SK-N-SH (cell line): ENCODE measurements around the gene SLC7A14. TPM values are rescaled to one million over a fixed set of nuclear protein-coding genes. Genes with fewer than 3 reads are reported as not detected.

ENCODE experiments used
- CTCF ChIA-PET: fragments of 300-600, 350-600 bp; formaldehyde crosslinking; extraction: SDS; loops from one replicate; lab custom pipeline; 2021; lab: Yijun Ruan, JAX
- POLR2A ChIA-PET: fragments of 350-600 bp; sonication (Branson Sonifier 250); formaldehyde crosslinking; extraction: SDS; loops from one replicate; lab custom pipeline; 2020; ENCODE audit warnings: antibody characterized with exemption, inconsistent platforms; lab: Yijun Ruan, JAX
- DNase-seq: peaks from one replicate; pipeline ENCODE4 v3.0.0; 2012
- H2AFZ ChIP-seq: fragments of 200-600 bp; sonication (generic); 2 replicates; pipeline ENCODE4 v1.8.1; 2016; ENCODE audit warnings: antibody characterized with exemption, mild to moderate bottlenecking, low read depth
- H3F3A ChIP-seq: fragments of 200-600 bp; sonication (generic); replicated peaks from 2 replicates; pipeline ENCODE3; 2016; ENCODE audit warnings: antibody characterized with exemption, mild to moderate bottlenecking; ENCODE audit not compliant: insufficient read depth
- H3K27ac ChIP-seq, 2 experiments: fragments of 200-500 bp in 1 of 2; fragments of 200-600 bp in 1 of 2; sonication (Bioruptor generic) in 1 of 2; sonication (generic), shearing (Covaris generic) in 1 of 2; 2 replicates each; pipeline versions ENCODE4 v1.5.1 to v1.6.1; 2014 to 2016; ENCODE audit warnings: low read depth in 2 of 2, inconsistent platforms in 1 of 2, low read length in 1 of 2, mild to moderate bottlenecking in 1 of 2, mixed read lengths in 1 of 2
- H3K27me3 ChIP-seq: fragments of 200-600 bp; sonication (generic), shearing (Covaris generic); 2 replicates; pipeline ENCODE4 v1.6.1; 2016; ENCODE audit warnings: mixed run types; ENCODE audit not compliant: insufficient read depth
- H3K36me3 ChIP-seq, 2 experiments: fragments of 200-500 bp in 1 of 2; fragments of 200-600 bp in 1 of 2; sonication (Bioruptor generic) in 1 of 2; sonication (generic) in 1 of 2; replicated peaks in 1 of 2; 2 replicates each; pipeline versions ENCODE3 to v1.5.1; 2014 to 2016; ENCODE audit warnings: low read length in 1 of 2, mild to moderate bottlenecking in 1 of 2; ENCODE audit not compliant: insufficient read depth in 2 of 2, control insufficient read depth in 1 of 2
- H3K4me1 ChIP-seq, 2 experiments: fragments of 200-500 bp in 1 of 2; fragments of 200-600 bp in 1 of 2; sonication (Bioruptor generic) in 1 of 2; sonication (generic), shearing (Covaris generic) in 1 of 2; 2 replicates each; pipeline versions ENCODE4 v1.5.1 to v1.6.1; 2014 to 2016; ENCODE audit warnings: low read depth in 1 of 2, low read length in 1 of 2, mixed run types in 1 of 2; ENCODE audit not compliant: insufficient read depth in 2 of 2, control insufficient read depth in 1 of 2
- H3K4me2 ChIP-seq: fragments of 200-600 bp; sonication (generic), shearing (Covaris generic); 2 replicates; pipeline ENCODE4 v1.6.1; 2017; ENCODE audit warnings: mixed run types
- H3K4me3 ChIP-seq, 2 experiments: fragments of 200-500 bp in 1 of 2; fragments of 200-600 bp in 1 of 2; sonication (Bioruptor generic) in 1 of 2; sonication (generic), shearing (Covaris generic) in 1 of 2; 2 replicates each; pipeline versions ENCODE4 v1.5.1 to v1.8.1; 2014 to 2016; ENCODE audit warnings: low read depth in 2 of 2, inconsistent platforms in 1 of 2, low read length in 1 of 2, mild to moderate bottlenecking in 1 of 2, mixed read lengths in 1 of 2, moderate library complexity in 1 of 2
- H3K79me2 ChIP-seq: fragments of 200-600 bp; sonication (generic); 2 replicates; pipeline ENCODE4 v1.8.1; 2017; ENCODE audit warnings: mild to moderate bottlenecking; ENCODE audit not compliant: insufficient read depth
- H3K9ac ChIP-seq: fragments of 200-600 bp; sonication (generic); 2 replicates; pipeline ENCODE4 v1.6.1; 2017; ENCODE audit warnings: mixed run types
- H3K9me2 ChIP-seq: fragments of 200-600 bp; sonication (generic); 2 replicates; pipeline ENCODE4 v1.6.1; 2017; ENCODE audit warnings: mixed run types
- H3K9me3 ChIP-seq: fragments of 200-600 bp; sonication (generic); 2 replicates; pipeline ENCODE4 v1.6.1; 2017; ENCODE audit warnings: mixed run types, mild to moderate bottlenecking, moderate library complexity
- H4K20me1 ChIP-seq: fragments of 200-600 bp; sonication (generic); 2 replicates; pipeline ENCODE4 v1.6.1; 2017; ENCODE audit warnings: mild to moderate bottlenecking, mixed run types; ENCODE audit not compliant: insufficient read depth
- CTCF ChIP-seq: fragments of 200-600 bp; sonication (generic); IDR thresholded peaks from 2 replicates; pipeline ENCODE4 v1.6.1; 2017; ENCODE audit warnings: antibody characterized with exemption, mild to moderate bottlenecking, moderate library complexity
- ELF1 ChIP-seq: IDR thresholded peaks from 2 replicates; pipeline ENCODE4 v1.4.0; 2012
- EP300 ChIP-seq, 2 experiments: IDR thresholded peaks; 2 replicates each; pipeline versions ENCODE4 v1.4.0 to v1.6.1; 2012; ENCODE audit warnings: borderline replicate concordance in 1 of 2, low read depth in 1 of 2, low read length in 1 of 2
- EZH2phosphoT487 ChIP-seq: fragments of 200-600 bp; sonication (generic); IDR thresholded peaks from 2 replicates; pipeline ENCODE4 v1.6.1; 2017; ENCODE audit warnings: low read depth, mixed run types, mild to moderate bottlenecking, antibody characterized with exemption, moderate library complexity, borderline replicate concordance
- FOSL2 ChIP-seq: IDR thresholded peaks from 2 replicates; pipeline ENCODE4 v1.4.0; 2012; ENCODE audit warnings: low read depth, mild to moderate bottlenecking, moderate library complexity, borderline replicate concordance
- FOXJ3 ChIP-seq: sonication (generic); formaldehyde crosslinking; IDR thresholded peaks from 2 replicates; pipeline ENCODE4 v1.5.1; 2020; ENCODE audit warnings: mild to moderate bottlenecking, missing genetic modification reagents
- GABPA ChIP-seq: IDR thresholded peaks from 2 replicates; pipeline ENCODE4 v1.4.0; 2012; ENCODE audit warnings: low read depth, mild to moderate bottlenecking
- GATA2 ChIP-seq: sonication (generic); formaldehyde crosslinking; IDR thresholded peaks from 2 replicates; pipeline ENCODE4 v1.5.0; 2020; ENCODE audit warnings: mild to moderate bottlenecking, missing genetic modification reagents
- JUND ChIP-seq: IDR thresholded peaks from 2 replicates; pipeline ENCODE4 v1.4.0; 2012
- MEF2A ChIP-seq: IDR thresholded peaks from 2 replicates; pipeline ENCODE4 v1.4.0; 2012; ENCODE audit warnings: low read depth, borderline replicate concordance
- NRF1 ChIP-seq: IDR thresholded peaks from 2 replicates; pipeline ENCODE4 v1.6.1; 2012; ENCODE audit warnings: low read depth, mild to moderate bottlenecking, low read length
- POLR2AphosphoS5 ChIP-seq: IDR thresholded peaks from 2 replicates; pipeline ENCODE4 v1.6.1; 2012; ENCODE audit warnings: low read depth, low read length
- RCOR1 ChIP-seq: fragments of 150-350 bp; IDR thresholded peaks from 2 replicates; pipeline ENCODE4 v1.6.1; 2017; ENCODE audit warnings: antibody characterized with exemption, low read length
- REST ChIP-seq: IDR thresholded peaks from 2 replicates; pipeline ENCODE4 v1.6.1; 2012; ENCODE audit warnings: mild to moderate bottlenecking, low read depth, low read length, moderate library complexity
- TCF12 ChIP-seq: IDR thresholded peaks from 2 replicates; pipeline ENCODE4 v1.4.0; 2012
- TEAD4 ChIP-seq: IDR thresholded peaks from 2 replicates; pipeline ENCODE4 v1.4.0; 2012; ENCODE audit warnings: mild to moderate bottlenecking, borderline replicate concordance; ENCODE audit not compliant: insufficient read depth
- USF2 ChIP-seq: fragments of 150-350 bp; IDR thresholded peaks from 2 replicates; pipeline ENCODE4 v1.6.1; 2017; ENCODE audit warnings: antibody characterized with exemption, low read length, low read depth, borderline replicate concordance
- ZBTB33 ChIP-seq: IDR thresholded peaks from 2 replicates; pipeline ENCODE4 v1.4.0; 2012; ENCODE audit warnings: low read depth, borderline replicate concordance
- WGBS: methylation state at CpG from one replicate; pipeline ENCODE4 v1.1.6; 2017; ENCODE audit warnings: low lambda C conversion rate; 5-methylcytosine and 5-hydroxymethylcytosine counted together
- polyA plus RNA-seq, 3 experiments: library from polyadenylated mRNA; depleted of rRNA; stranded (reverse); fragments of >200 nt; gene quantifications; 2 replicates each; pipeline ENCODE4 v1.2.3, GENCODE V29; 2012

Gene SLC7A14
- polyA plus RNA-seq, 1 of the 3 experiments (the other 2 are of a cell fraction) = 2.5 TPM

- TF ChIP-seq REST (no peak), EZH2phosphoT487 (no peak), FOSL2 (no peak), MEF2A (no peak), CTCF (no peak), ZBTB33 (no peak), RCOR1 (no peak), NRF1 (no peak)
Observed at GRCh38 chr3:170491901-170492300, 94.0 kb downstream of the SLC7A14 start (continued).

DNA sequence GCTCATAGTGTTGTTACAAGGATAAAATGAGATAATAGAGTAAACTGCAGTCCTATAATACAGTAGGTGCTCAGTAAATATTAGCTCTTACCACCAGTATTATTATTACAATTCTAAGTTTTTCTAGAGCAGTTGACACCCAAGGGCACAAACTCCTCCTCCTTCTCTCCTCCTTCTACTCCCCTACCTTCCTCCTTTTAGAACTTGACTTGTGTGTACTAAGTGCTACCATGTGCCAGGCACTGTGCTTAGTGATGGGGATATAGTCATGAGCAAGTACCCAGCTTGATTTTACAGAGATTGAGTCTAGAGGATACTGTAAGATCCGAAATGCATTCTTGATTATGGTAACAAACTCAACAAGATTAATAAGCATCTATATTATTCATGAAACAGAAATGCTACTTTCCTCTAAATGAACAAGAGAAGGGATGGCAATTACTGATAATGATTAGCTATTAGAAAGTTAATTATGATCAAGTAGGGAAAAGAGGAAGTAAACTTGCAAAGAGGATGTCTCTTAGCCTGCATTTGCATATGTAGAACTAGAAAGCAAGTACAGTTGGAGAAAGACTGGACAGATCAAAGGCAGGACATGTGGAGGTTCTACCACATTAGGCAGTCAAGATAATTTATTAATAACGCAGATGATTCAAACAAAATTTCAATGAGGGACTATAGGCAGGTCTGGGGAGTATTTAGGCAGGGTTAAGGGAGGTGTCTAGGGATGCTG lies 94.9 kb downstream of the SLC7A14 start:
- Histone ChIP-seq H3K79me2 (no peaks in the 10 kb centered on the region), H3K36me3 (no peaks in the 10 kb centered on the region), H3K4me2 (no peak overlapping the region), H3F3A (no peaks in the 10 kb centered on the region), H4K20me1 (no peaks in the 10 kb centered on the region), H2AFZ (no peak overlapping the region), H3K27me3 (no peaks in the 10 kb centered on the region), H3K9me2 (no peaks in the 10 kb centered on the region), H3K9ac (no peak overlapping the region), H3K4me1 (peaks cover 0 to 5% of the 10 kb centered on the region in 2 experiments; a peak in 1 of 4 replicates), H3K4me3 (no peak overlapping the region), H3K9me3 (no peaks in the 10 kb centered on the region), H3K27ac (no peak overlapping the region)
- DNase-seq = no peak
- POLR2A ChIA-PET = no interaction called here
- WGBS = 92% methylated on average over 2 of the region's 2 CpGs
- CTCF ChIA-PET = interaction anchor here (0.6 to 1.5 kb wide), 4 partner anchors 8 to 318 kb away, joined by 3 to 8 read pairs (median 3); no protein-coding TSS in a partner anchor
- TF ChIP-seq GABPA (no peak), TCF12 (no peak), POLR2AphosphoS5 (no peak), JUND (no peak), USF2 (no peak), ELF1 (no peak), RCOR1 (no peak), FOXJ3 (CRISPR knock-in tag) (no peak), TEAD4 (no peak), ZBTB33 (no peak), GATA2 (CRISPR knock-in tag) (no peak), EP300 (IDR thresholded peaks at IDR 0.05; ENCODE audit: borderline replicate concordance in 1 of 2, low read depth in 1 of 2, low read length in 1 of 2) (no peak)
